Tibial nerve (tissue), 4 donors: ENCODE results near the gene AOPEP. TPM values are rescaled to one million over a fixed set of nuclear protein-coding genes. Genes with fewer than 3 reads are reported as not detected.

Source experiments
- DNase-seq, 2 donors: peaks; one replicate each; pipeline ENCODE4 v3.0.0-alpha.2; 2019; ENCODE audit warnings: low spot score in 2 of 2
- H3K27ac ChIP-seq, 4 donors: fragments of 200-600 bp; sonication (generic) in 3 of 4; one replicate each; pipeline ENCODE4 v1.5.1; 2017 to 2019; ENCODE audit warnings: mild to moderate bottlenecking in 1 of 4
- H3K27me3 ChIP-seq, 2 donors: fragments of 200-600 bp; sonication (generic) in 1 of 2; one replicate each; pipeline versions ENCODE4 v1.5.1 to v1.6.0; 2017 to 2019
- H3K36me3 ChIP-seq, 3 donors: fragments of 200-600 bp; sonication (generic); one replicate each; pipeline ENCODE4 v1.5.1; 2018 to 2019
- H3K4me1 ChIP-seq, 4 donors: fragments of 200-600 bp; sonication (generic) in 3 of 4; one replicate each; pipeline ENCODE4 v1.5.1; 2017 to 2019
- H3K4me3 ChIP-seq, 4 donors: fragments of 200-600 bp; sonication (generic) in 3 of 4; one replicate each; pipeline ENCODE4 v1.5.1; 2017 to 2019; ENCODE audit warnings: mild to moderate bottlenecking in 1 of 4, moderate library complexity in 1 of 4
- H3K9me3 ChIP-seq, 4 donors: fragments of 200-600 bp; sonication (generic) in 3 of 4; one replicate each; pipeline ENCODE4 v1.5.1; 2017 to 2019
- CTCF ChIP-seq, 5 experiments: fragments of 200-600 bp in 3 of 5; fragments of 450-650 bp in 2 of 5; sonication (generic) in 3 of 5; IDR thresholded peaks; one replicate each; pipeline ENCODE4 v1.5.1; 2016 to 2019; ENCODE audit warnings: antibody characterized with exemption in 5 of 5, mild to moderate bottlenecking in 3 of 5, moderate library complexity in 2 of 5
- EP300 ChIP-seq, 2 donors: sonication (generic); formaldehyde crosslinking; IDR thresholded peaks; one replicate each; pipeline ENCODE4 v1.6.1; 2017; ENCODE audit warnings: antibody characterized with exemption in 2 of 2, mild to moderate bottlenecking in 1 of 2
- POLR2A ChIP-seq, 2 donors: fragments of 450-650 bp; IDR thresholded peaks; one replicate each; pipeline ENCODE4 v1.6.1; 2017; ENCODE audit warnings: antibody characterized with exemption in 2 of 2, mild to moderate bottlenecking in 2 of 2, moderate library complexity in 2 of 2
- WGBS, 2 donors: methylation state at CpG; one replicate each; pipeline ENCODE4 v1.1.5; 2018; 5-methylcytosine and 5-hydroxymethylcytosine counted together
- total RNA-seq, 4 donors: library from RNA; depleted of rRNA; stranded (reverse); fragments of >200 nt; gene quantifications; one replicate each; pipeline ENCODE4 v1.1.0, GENCODE V29; 2016

The AOPEP gene
- total RNA-seq, 4 donors from 2014 or later, result 236 to 323 (median 265) TPM

GRCh38 chr9:94824411-94824810 is 97.9 kb downstream of the AOPEP start:
- Histone ChIP-seq H3K36me3 (no peaks in the 10 kb centered on the region), H3K9me3 (no peaks in the 10 kb centered on the region), H3K4me1 (peaks cover 0 to 82% (median 27%) of the 10 kb centered on the region in 4 donors), H3K27ac (peak overlapping the region; percentile 42 to 83 (median 64)), H3K27me3 (no peaks in the 10 kb centered on the region), H3K4me3 (no peak overlapping the region)
- 68 to 83% methylated on average over 2 of the region's 2 CpGs for WGBS, 2 donors
- DNase-seq, result no peak
- TF ChIP-seq POLR2A (IDR thresholded peaks at IDR 0.05) (no peak), EP300 (IDR thresholded peaks at IDR 0.05) (no peak), CTCF (IDR thresholded peaks at IDR 0.05) (no peak)

GRCh38 chr9:94824913-94825610 is 98.6 kb downstream of the AOPEP start:
- WGBS, 2 donors, result 50 to 60% methylated on average over 12 of the region's 12 CpGs
- H3K36me3 ChIP-seq, result no peaks in the 10 kb centered on the region
- H3K27ac ChIP-seq, result peak overlapping the region; percentile 41 to 83 (median 66)
- no peaks in the 10 kb centered on the region for H3K9me3 ChIP-seq
- peaks cover 0 to 80% (median 26%) of the 10 kb centered on the region in 4 donors for H3K4me1 ChIP-seq
- H3K4me3 ChIP-seq, result no peak overlapping the region
- TF ChIP-seq EP300 (IDR thresholded peaks at IDR 0.05), result no peak
- no peak for TF ChIP-seq CTCF (IDR thresholded peaks at IDR 0.05)
- no peak for TF ChIP-seq POLR2A (IDR thresholded peaks at IDR 0.05)
- H3K27me3 ChIP-seq, result no peaks in the 10 kb centered on the region
- no peak for DNase-seq

- Histone ChIP-seq H3K9me3 (no peaks in the 10 kb centered on the region), H3K4me3 (no peak overlapping the region), H3K27me3 (no peaks in the 10 kb centered on the region), H3K36me3 (no peaks in the 10 kb centered on the region), H3K27ac (peak overlapping the region; percentile 41 to 83 (median 66)), H3K4me1 (peaks cover 0 to 80% (median 26%) of the 10 kb centered on the region in 4 donors)
- no peak for DNase-seq
- whole genome bisulfite sequencing, 2 donors, result 44 to 51% methylated on average over 4 of the region's 4 CpGs
- TF ChIP-seq POLR2A (IDR thresholded peaks at IDR 0.05), result no peak
- TF ChIP-seq CTCF (IDR thresholded peaks at IDR 0.05), result no peak
- no peak for TF ChIP-seq EP300 (IDR thresholded peaks at IDR 0.05)
Measured at GRCh38 chr9:94825611-94825958, 99.1 kb downstream of the AOPEP start.

GRCh38 chr9:94826044-94826443 is 99.5 kb downstream of the AOPEP start:
- no peaks in the 10 kb centered on the region for H3K36me3 ChIP-seq
- no peak for DNase-seq
- WGBS, 2 donors, result 51 to 52% methylated on average over 9 of the region's 9 CpGs
- peaks cover 0 to 80% (median 26%) of the 10 kb centered on the region in 4 donors for H3K4me1 ChIP-seq
- no peak for TF ChIP-seq POLR2A (IDR thresholded peaks at IDR 0.05)
- no peak for TF ChIP-seq CTCF (IDR thresholded peaks at IDR 0.05)
- no peak for TF ChIP-seq EP300 (IDR thresholded peaks at IDR 0.05)
- H3K4me3 ChIP-seq, result no peak overlapping the region
- peaks cover 0 to under 1% (median 0%) of the 10 kb centered on the region in 4 donors for H3K9me3 ChIP-seq
- H3K27me3 ChIP-seq, result no peaks in the 10 kb centered on the region
- H3K27ac ChIP-seq, result peak overlapping the region; percentile 41 to 83 (median 66)

GRCh38 chr9:94826644-94827410 is 100.3 kb downstream of the AOPEP start:
- Histone ChIP-seq H3K27me3 (no peaks in the 10 kb centered on the region), H3K4me3 (no peak overlapping the region), H3K9me3 (peaks cover 0 to 4% (median 0%) of the 10 kb centered on the region in 4 donors), H3K4me1 (peaks cover 0 to 77% (median 26%) of the 10 kb centered on the region in 4 donors), H3K36me3 (no peaks in the 10 kb centered on the region), H3K27ac (peak overlapping the region; percentile 50 to 83 (median 60))
- no peak for DNase-seq
- no peak for TF ChIP-seq EP300 (IDR thresholded peaks at IDR 0.05)
- 73 to 74% methylated on average over 3 of the region's 3 CpGs for WGBS, 2 donors
